Astrocyte of the spinal cord (primary cell): Measurements from ENCODE around the gene PCBD1.

Experiments used
- DNase-seq: peaks from one replicate; pipeline ENCODE4 v3.0.0; 2011; ENCODE audit warnings: low read depth, low spot score
- H3K4me3 ChIP-seq: 2 replicates; pipeline ENCODE4 v1.5.1; 2011; ENCODE audit warnings: low read depth, mild to moderate bottlenecking, low read length, moderate library complexity
- in situ Hi-C: cut with HindIII; loops from 2 replicates; pipeline ENCODE4 v1.10.0; 2017; ENCODE audit warnings: low sequenced_read_pairs
- TF ChIP-seq, protein P1 (sequence below): IDR thresholded peaks from 2 replicates; pipeline ENCODE4 v1.5.1; 2012; ENCODE audit warnings: low read depth, mild to moderate bottlenecking, low read length, inconsistent platforms

Gene PCBD1

DNA sequence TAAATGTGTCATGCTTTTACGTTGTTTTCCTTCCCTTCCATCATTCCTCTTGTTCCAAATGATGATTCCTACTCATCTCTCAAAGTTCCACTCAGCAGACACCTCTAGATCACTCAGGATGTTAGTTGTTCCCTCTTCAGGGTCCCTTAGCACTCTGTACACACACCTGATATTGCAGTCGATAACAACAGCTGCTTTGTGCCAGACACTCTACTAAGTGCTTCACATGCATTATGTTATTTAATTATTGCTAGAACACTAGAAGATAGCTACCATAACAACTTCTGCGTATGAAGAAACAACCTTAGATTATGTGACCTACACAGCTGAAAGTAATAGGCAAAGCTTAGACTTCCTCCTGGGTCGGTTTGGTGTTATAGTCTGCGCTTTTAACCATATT lies 29.6 kb downstream of the PCBD1 start:
- H3K4me3 ChIP-seq: no peak overlapping the region
- in situ Hi-C loops: no loop called here
- TF ChIP-seq, protein P1, sequence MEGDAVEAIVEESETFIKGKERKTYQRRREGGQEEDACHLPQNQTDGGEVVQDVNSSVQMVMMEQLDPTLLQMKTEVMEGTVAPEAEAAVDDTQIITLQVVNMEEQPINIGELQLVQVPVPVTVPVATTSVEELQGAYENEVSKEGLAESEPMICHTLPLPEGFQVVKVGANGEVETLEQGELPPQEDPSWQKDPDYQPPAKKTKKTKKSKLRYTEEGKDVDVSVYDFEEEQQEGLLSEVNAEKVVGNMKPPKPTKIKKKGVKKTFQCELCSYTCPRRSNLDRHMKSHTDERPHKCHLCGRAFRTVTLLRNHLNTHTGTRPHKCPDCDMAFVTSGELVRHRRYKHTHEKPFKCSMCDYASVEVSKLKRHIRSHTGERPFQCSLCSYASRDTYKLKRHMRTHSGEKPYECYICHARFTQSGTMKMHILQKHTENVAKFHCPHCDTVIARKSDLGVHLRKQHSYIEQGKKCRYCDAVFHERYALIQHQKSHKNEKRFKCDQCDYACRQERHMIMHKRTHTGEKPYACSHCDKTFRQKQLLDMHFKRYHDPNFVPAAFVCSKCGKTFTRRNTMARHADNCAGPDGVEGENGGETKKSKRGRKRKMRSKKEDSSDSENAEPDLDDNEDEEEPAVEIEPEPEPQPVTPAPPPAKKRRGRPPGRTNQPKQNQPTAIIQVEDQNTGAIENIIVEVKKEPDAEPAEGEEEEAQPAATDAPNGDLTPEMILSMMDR: no peak
- DNase-seq: no peak

DNA sequence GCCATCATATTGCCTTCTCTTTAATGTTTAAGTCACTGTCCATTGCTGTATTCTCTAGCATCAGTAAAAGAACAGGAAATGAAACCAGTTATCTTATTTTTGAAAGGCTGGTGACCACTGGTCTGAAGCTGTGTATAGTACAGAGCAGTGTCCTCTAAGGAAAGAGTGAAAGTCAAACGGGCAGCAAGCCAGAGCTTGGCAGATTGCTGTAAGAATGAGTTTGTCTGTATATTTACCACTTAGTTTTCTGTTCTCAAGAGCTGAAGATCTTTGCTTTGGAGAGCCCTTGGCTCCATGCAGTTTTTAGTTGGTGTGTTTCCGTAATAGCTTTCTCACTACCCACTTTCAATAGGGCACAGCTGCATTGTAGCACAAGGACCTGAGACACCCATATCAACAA lies 31.9 kb downstream of the PCBD1 start:
- in situ Hi-C loops: no loop called here
- no peak for DNase-seq
- TF ChIP-seq, protein P1: no peak
- H3K4me3 ChIP-seq: no peak overlapping the region

DNA sequence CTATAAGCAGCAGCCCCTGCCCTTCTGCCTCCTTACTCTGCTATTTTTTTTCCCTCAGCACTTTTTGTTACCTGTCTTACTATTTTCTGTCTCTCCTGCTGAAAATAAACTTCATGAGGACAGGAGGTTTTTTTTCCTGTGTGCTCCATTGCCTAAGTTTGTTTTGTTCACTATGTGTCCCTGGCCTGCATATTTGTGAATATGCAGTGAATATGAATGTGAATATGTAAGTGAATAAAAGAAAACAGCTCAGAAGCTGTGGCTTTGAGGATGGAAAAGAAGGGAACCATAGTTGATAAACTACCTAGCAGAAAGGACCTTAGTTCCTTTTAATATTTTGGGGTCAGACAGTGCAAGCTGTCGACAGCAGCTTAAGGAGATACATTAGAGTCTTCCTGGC lies 34.9 kb downstream of the PCBD1 start:
- TF ChIP-seq, protein P1: no peak
- no peak for DNase-seq
- in situ Hi-C loops: no loop called here
- H3K4me3 ChIP-seq: no peak overlapping the region

- H3K4me3 ChIP-seq: no peak overlapping the region
- in situ Hi-C loops: no loop called here
- TF ChIP-seq, protein P1: no peak
- no peak for DNase-seq
Observed at GRCh38 chr10:70853038-70853437, 35.3 kb downstream of the PCBD1 start.

GRCh38 chr10:70851597-70852475 lies 36.5 kb downstream of the PCBD1 start:
- DNase-seq: no peak
- H3K4me3 ChIP-seq: no peak overlapping the region
- in situ Hi-C loops: no loop called here

GRCh38 chr10:70850097-70850496 lies 38.3 kb downstream of the PCBD1 start:
- peak; percentile 61 for DNase-seq
- in situ Hi-C loops: no loop called here
- no peak overlapping the region for H3K4me3 ChIP-seq
- TF ChIP-seq, protein P1: no peak

More at GRCh38 chr10:70851597-70852475, 36.5 kb downstream of the PCBD1 start:
- TF ChIP-seq, protein P1: no peak
